EL (cell line): Measurements from ENCODE around the gene SNN.

Source experiments
- DNase-seq: peaks from one replicate; pipeline ENCODE4 v3.0.0-alpha.2; 2016

SNN gene

DNA sequence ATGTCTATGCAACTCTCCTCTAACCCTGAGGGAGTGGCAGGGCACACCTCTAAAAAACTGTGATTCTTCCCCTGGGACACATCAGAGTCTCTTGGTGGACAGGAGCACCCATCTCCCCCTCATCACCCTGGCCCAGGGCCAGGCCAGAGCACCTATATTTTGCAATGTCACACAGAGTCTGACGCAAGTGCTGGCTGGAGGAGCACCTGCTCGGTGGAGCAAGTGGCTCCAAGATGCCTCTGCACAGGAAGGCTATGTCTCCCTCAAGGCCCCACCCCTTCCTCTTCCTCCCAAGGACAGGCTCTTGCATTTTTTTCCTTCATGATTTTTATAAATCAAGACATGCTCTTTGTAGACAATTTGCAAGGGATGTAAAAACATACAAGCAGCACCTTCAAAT is 13.3 kb downstream of the SNN start:
- DNase-seq: no peak

DNA sequence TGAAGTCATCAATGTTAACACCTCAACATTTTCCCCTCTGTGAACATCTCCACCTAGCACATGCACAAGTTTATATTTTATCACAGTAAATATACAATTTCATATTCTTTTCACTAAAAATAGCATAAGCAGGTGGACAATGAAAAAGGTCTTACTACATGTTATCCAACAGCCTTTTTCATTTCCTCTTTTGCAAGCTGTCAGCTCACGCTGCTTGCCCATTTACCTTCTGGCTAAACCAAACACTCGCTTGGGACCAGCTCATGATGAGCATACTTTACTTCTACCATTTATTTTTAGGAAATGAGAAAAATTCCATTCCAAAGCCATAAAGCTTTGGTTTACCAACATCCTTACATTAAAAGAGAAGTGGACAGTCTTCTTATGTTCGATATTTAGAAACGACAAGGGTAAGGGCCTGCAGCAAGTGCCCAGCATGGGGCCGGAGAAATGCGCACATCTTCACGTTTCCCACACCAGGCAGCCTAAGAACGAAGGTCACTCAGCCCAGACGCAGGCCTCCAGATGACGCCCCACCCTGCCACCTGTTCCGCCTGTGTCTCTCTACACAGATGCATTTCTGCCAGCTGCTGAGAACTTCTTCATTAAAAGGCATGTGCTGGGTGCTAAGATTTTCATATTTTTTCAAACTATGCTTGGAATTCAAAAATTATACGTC is 13.9 kb downstream of the SNN start:
- DNase-seq: no peak

DNA sequence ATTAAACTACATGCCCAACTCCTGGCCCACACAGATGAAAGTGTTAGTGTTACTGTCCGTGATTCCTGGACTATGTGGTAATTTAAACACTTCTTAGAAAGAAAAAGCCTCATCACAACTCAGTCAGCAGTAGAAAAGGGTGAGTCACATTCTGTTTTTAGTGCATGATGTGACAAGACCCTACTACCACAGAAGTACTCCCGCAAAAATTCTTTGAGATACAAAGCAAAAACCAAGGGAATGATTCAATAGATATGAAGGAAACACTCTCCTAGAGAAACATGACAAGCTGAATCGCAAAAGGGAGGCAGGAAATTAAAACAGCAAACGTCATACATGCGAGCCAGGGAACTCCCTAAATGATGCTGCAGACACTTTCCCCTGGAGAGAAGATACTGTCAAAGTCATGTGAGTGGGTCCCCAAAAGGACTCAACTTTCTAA is 14.4 kb downstream of the SNN start:
- DNase-seq: peak; percentile 94

DNA sequence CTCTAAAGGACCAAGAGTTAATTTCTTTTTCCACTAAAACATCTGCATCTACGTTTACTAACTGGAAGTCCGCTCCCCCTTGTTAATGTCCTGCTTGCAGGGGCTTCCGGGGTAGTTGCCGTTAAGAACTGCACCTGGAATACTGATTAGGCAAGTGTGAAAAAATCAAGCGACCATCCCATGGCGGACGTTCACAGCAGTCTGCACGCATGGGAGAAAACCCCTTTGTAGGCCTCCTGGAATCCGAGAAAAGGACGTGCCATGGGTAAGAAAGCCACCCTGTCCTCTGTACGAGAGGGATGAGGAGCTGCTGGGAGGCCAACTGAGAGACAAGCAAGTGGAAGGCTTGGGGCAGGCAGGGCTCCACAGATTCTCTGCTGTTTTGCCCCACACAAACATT is 14.9 kb downstream of the SNN start:
- no peak for DNase-seq

DNA sequence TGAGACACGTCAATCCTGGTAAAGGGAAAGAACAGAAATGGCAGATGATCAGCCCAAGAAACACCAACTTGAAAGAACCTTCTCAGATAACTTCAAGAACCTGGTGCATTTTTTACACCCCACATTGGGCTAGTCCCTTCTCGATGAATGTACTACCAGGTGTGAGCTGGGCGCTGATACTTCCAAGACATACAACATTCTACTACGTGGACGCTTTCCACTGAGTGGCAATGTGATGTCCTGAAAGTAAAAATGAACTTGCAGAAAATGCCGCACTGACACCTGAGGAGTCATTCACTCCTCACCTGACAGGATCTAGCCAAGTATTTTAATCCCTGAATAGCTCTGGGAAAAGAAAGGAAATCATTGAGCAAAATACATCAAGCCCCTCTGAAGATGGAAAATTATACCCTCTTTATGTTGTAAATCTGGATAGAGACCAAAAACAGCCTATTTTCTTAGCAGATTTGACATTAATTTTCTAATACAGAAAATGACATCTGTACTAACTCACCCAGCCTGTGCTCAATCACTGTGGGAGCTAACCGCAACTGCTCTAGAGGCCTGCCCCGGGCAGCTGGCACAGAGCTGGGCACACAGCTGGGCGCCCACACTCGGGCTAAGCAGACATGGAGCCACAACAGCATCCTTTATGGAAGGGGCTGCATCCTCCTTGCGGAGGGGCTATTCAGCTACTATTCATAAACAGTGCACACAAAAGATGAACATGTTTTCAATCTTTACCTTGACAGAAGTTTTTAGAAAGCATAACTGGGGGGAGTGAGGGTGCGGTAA is 16.2 kb downstream of the SNN start:
- DNase-seq: no peak

DNA sequence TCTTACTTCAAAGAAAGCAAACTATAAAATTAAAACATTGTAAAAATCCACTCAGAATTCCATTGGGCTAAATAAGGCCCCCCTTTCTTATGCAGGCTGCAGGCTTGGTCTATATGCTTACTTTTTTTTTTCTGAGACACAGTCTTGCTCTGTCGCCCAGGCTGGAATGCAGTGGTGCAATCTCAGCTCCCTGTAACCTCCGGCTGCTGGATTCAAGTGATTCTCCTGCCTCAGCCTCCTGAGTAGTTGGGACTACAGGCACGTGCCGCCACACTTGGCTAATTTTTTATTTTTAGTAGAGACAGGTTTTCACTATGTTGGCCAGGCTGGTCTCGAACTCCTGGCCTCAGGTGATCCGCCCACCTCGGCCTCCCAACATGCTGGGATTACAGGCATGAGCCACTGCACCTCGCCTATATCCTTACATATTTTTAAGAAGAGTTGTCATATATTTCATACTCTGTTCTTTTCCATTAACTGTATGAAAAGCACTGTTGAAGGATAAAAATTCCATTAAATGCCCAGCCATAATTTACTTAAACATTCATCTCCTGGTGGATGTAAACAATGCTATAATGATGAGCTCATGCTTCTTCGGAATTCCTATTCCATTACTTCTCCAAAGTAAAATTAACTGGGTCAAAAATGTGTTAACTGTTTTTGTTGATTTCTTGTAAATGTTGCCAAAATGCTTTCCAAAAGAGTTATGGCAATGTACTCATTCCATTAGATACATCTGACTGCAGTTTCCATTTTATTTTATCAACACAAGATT is 17.8 kb downstream of the SNN start:
- peak; percentile 52 for DNase-seq

DNA sequence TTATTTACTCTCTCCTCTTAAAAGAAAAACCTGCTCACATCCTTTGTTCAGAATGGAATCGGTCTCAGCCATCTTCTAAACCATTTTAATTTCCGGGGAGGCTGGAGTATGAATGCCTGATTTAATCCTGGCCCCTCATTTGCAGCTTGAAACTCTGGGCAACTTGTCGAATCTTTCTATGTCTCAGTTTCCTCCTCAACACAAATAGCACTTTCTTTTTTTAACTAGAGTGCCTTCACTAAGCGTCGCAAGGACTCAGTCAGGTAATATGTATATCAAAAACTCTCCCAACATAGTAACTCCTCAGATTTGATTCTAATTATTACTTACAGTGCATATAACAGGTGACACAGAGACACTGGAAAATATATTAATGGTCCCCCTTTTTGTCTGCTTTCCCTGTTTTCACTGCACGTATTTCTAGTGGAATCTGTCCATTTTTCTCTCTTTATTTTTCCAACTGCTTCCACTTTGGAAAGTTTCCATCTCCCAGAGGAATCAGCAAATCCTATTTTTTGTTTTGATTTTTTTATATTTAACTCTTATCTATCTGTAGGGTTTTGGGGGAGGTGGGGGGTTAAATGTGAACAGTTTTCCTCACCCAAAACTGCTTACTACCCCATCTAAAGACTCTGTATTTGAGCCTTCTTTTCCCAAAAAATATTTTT is 18.6 kb downstream of the SNN start:
- no peak for DNase-seq

DNA sequence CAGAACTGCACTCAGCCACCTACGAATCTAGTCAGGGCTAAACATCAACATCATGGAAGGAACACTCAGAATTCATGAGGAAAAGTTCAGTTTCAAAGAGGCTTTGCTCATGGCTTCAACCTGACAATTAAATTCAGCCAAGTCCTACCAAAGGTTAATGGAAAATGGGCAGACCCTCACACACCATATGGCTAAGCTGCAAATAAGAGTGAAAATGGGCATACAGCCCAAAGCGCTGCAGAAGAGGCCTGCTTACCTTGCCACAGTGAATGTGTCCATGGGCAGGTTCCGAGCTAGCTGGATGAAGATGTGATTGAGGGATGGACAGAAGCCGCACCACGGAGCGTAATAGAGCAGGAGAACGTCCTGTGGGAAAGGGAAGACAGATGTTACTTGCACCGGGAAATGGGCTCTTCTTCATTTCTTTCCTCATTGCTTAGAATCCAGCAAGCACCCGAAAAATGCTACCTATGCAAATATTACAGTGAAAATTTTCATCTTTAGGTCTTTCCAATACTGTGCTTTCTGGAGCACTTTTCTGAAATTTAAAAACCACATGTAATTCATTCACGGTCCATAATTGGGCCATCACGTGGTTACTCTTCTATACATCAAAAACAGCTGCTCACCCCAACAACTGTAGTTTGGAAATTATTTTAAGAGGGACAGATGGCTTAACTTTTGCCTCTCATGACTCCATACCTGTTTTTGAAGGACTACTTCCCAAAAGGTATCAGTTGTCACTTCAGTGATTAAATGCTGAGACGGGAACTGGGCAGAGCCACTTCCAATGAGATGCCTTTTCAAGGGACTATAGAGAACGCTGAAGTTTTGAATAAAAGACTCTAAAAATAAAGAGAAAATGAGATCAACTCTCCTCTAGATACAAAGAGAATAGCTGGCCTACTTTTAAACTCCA is 19.6 kb downstream of the SNN start:
- no peak for DNase-seq

DNA sequence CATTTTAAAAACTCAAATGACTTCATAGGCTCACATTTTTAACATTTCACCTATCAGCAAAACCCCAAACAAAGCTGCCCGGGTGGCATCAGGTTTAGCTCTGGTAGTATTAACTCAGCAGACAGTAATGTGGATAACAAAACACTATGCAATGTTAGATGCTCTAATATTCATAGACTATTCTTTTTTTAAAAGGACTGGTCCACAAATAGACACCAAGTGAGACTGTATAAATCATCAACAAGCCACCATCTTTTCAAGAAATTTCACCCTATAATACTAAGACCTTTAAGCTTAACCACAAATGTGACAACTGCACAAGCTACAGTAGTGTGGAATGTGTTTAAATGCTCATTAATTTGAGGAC is 20.2 kb downstream of the SNN start:
- no peak for DNase-seq

DNA sequence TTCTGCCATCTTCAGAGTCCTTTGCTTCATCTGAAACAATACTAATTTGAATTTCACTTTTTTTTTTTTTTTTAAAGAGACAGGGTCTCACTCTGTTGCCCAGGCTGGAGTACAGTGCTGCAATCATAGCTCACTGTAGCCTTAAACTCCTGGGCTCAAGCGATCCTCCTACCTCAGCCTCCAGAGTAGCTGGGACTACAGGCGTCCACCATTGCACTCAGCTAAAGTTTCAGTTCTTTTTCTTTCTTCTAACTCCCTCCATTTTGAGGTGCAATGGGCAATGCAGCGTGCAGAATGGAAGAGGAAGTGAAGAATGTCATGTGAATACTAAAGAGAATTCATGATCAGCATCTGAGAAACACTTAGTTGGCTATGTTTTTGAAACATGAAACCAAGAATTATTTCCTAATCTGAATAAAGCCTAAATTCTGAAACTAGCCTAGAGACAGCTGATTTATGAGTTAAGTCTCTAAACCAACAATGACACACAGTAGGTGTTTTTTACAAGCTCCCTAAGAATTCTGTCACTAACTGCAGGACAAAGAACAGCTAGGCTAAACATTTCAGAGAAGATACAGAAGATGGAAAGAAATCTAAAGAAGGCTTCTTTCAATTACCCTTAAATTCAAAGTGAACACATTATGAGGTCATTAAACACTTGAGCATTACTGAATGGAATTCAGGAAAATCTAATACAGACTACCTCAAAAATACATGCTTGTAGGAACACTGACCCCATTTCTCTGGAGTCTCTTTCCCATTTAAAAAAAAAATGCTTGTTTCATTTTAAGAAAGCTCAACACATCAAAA is 21.0 kb downstream of the SNN start:
- no peak for DNase-seq

DNA sequence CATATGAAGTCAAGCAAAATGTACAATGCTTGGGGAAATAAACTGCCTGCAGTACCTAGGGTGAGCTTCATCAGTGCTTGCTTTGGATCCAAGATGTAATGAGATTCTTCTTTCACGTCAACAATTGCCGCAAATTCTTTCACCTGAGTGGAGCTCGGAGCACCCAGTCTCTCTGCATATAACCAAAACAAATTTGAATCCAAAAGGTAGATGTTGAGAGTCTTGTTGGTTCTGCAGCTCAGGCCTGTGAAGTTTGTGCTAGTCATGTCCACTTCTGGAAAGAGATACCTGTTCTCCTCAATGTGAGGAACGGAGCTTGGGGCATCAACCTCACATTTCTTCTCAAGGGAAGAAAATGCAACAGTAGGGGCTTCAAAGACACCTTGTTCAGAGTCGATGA is 23.0 kb downstream of the SNN start:
- DNase-seq: no peak

DNA sequence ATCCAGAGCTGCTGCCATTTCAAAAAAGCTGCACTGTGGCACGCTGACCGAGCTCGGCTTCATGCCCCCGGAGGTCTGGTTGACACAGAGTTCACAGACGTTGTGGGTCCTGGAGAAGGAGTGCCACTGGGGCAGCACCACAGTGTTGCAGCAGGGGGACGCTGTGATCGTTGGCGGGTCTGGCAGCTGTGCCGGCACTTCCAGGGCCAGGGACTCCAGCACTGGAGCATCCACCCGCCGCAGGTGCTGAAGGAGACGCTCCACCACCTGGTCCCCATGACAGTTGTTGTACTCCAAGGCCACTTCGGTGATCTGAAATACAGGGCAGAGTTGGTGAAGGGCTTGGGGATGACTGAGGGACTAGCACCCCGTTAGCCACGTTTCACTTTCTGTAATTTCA is 23.5 kb downstream of the SNN start:
- DNase-seq: no peak

DNA sequence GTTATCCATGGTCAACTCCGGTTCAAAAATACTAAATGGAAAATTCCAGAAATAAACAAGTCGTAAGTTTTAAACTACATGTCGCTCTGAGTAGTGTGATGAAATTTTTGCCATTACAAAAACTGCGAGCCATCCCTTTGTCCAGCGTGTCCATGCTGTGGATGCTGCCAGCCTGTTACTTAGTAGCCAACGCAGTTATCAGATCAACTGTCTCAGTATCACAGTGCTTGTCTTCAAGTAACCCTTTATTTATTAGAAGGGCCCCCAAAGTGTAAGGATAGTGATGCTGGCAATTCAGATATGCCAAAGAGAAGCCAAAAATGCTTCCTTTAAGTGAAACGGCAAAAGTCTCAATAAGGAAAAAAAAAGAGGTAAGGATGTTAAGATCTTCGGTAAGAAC is 23.9 kb downstream of the SNN start:
- no peak for DNase-seq

DNA sequence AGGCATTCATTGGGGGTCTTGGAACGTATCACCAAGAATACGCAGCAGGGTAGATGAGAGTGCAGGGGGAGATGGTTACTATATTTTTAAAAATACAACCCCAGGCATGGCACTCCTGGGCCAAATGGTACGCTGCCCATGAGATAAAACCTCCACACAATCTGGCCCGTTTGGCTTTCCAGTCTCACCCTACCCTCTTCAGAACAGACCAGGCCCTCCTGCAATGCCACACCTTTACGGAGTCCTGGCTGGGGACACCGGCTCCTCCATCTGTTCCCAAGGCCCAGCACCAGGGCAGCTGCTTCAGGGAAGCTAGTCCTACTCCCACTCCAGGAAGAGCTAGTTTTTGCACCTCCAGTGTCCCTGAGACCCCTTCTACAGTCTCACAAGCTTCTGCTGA is 24.4 kb downstream of the SNN start:
- no peak for DNase-seq

DNA sequence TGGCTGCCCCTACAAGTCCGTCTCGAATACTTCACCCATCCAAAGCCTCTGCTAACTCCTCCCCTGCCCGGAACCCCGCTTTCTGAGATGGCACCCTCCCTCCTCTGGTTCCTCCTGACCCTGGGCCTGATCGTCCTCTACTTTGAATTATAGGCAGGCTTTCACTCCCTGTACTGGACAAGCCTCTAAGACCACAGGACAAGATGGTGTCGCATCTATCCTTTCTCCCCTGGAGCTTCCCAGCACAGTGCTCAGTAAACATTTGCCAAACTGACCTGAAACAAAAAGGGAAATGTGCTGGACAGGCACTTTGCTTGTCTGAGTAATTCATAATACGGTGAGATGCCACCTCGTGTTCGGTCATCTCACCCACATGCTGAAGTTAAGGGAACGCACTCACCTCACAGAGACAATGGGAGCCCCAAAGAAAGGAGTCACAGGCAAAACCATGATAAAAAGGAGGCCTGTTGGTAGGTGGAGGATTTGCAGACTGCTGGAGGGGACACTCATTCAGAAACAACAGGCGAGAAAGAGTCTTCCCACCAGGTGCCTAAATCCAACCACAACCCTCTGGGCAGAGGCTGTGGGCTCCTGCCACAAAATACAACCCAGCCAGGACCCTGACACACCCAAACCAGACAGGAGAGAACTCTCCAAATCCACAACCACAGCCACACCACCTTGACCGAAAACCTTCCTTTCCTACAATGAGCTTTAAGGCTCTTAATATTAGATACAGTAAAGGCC is 28.2 kb downstream of the SNN start:
- no peak for DNase-seq

DNA sequence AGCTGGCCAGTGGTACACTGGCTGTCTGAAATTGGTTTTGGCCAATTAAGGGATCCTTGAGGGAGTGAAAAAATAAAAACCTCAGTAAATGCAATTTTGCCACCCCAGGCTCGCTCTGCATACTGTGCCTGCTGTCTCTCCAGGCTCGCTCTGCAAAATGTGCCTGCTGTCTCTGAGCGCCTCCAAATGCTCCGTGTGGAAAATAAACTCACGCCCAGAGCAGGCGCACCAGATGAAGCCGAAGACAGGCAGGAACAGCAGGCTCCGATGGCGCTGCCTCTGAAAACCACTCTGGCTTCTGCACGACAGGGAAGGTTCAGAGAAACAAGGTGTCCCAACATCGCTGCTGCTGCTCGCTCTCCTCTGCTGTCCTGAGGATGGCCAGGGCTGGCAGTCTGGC is 29.1 kb downstream of the SNN start:
- no peak for DNase-seq

DNA sequence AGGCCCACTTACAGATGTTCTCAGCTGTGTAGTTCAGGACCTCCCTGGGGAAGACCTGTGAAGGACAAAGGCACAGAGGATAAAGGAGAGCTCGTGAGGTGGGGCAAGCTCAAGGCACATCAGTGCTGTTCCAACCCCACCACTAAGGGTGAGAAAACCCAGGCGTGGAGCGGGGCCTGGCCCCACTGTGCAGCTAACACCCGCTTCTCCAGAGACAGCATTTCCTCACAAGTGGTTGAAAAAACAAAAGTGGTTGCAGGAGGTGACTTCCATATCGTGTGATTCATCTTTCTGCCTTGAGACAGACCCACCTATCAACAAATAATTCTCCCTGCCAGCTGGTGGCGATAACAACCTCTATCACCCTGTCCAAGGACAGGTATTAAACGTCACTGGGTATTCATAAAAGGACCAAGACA is 30.0 kb downstream of the SNN start:
- peak; percentile 20 for DNase-seq

DNA sequence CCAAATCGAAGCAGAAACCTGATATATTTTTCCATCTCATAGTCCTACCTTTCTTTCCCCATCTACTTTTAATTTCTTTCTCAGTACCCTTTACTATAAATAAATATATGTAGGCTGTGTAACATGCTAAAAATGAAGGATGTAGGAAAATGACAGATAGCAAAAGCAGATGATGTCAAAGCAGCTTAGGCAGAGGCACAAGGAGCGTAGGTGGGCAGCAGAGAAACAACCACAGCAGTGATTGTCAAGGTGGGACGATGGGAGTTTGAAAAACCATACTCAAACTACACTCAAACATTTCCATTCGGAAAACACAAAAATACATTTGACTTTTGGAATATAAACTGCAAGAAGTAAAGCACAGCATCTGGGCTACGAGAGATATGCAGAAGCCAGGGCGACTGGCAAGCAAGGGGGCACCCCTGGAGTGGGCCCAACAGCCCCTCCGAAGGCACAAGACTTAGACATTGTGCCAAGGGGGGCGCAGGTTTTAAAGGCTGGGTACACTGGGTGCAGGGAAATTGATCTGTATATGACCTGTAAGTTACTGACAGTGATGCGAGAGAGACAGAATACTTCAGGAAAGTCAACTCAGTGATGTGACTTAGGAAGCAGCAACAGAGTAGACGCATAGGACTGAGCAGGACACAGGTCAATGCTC is 31.1 kb downstream of the SNN start:
- no peak for DNase-seq

DNA sequence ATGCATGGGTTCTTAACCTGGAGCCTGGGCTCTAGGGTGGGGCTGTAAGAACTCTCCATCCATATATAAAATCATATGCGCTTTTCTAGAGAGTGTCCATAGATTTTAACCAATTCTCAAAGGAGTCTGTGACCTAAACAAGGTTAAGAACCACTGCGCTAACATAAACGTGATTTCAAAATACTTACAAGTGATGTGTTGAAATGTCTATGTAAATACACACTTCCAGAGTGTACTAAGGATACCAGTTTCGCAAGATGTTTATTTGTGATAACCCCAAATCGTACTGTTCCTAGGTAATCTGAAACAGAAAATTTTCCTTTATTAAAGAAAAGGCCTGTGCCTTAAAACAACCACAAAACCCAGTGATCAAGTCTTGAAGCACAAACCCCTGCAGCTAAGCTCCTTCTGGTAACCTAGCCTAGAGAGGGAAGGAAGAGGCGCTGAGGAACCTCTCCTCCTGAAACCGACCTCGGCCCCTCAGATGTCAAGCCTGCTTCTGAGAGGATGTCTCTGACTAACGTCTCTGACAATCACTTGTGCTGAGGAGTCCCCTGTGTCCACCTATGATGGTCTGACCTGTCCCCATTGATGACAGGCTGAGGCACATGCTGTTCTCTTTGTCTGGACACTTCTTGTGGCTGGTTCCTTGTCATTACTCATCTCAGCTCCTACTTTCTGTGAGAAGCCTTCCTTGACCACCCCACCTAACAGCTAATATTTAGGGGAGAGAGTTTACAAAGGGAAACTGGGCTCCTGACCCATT is 32.2 kb downstream of the SNN start:
- DNase-seq: no peak
